Left ventricle myocardium superior (tissue), 1 donor: Measurements from ENCODE around the gene FHDC1. TPM values are rescaled to one million over a fixed set of nuclear protein-coding genes. Genes with fewer than 3 reads are reported as not detected.

Experiments
- ATAC-seq: fragments of 200-7000 bp; cut with Tn5 transposase; one replicate; pipeline ENCODE4 v1.9.1; 2020; ENCODE audit warnings: mild to moderate bottlenecking, moderate library complexity
- DNase-seq: peaks from one replicate; pipeline ENCODE4 v3.0.0-alpha.2; 2020
- intact Hi-C: fragments of 100-400 bp; cut with micrococcal nuclease; formaldehyde crosslinking; loops from one replicate; pipeline ENCODE4 v1.11.0; 2022
- total RNA-seq: library from RNA; stranded (reverse); fragmentation: NEBNext Ultra II Directional; extraction: Animal tissue kit (Norgen Biotek cat#: 25700); gene quantifications from one replicate; pipeline ENCODE4 v1.2.1, GENCODE V29; 2021
- donor health status: DM: no; HTN: yes; CAD: no; lungs with severe emphysema.

The FHDC1 gene
- total RNA-seq, 1 donor from 2014 or later, result 0.35 TPM

- DNase-seq (no peak), ATAC-seq (no peak)
- intact Hi-C loops, result no loop called here
Measured at GRCh38 chr4:152951348-152951747, 15.2 kb downstream of the FHDC1 start.

GRCh38 chr4:152953514-152953913 lies 17.4 kb downstream of the FHDC1 start:
- ATAC-seq (no peak), DNase-seq (no peak)
- intact Hi-C loops, result no loop called here

- intact Hi-C loops, result no loop called here
Measured at GRCh38 chr4:152954741-152955140, 18.6 kb downstream of the FHDC1 start.

GRCh38 chr4:152956147-152956546 lies 20.0 kb downstream of the FHDC1 start:
- no peak for DNase-seq
- intact Hi-C loops, result no loop called here
- no peak for ATAC-seq

More at GRCh38 chr4:152954741-152955140, 18.6 kb downstream of the FHDC1 start:
- DNase-seq (no peak), ATAC-seq (no peak)

- peak; percentile 20 for ATAC-seq
- intact Hi-C loops, result no loop called here
Measured at GRCh38 chr4:152956650-152957436, 20.7 kb downstream of the FHDC1 start.

GRCh38 chr4:152957437-152958171 lies 21.5 kb downstream of the FHDC1 start:
- ATAC-seq, result peak; percentile 95
- DNase-seq, result peak; percentile 72
- intact Hi-C loops, result no loop called here

More at GRCh38 chr4:152956650-152957436, 20.7 kb downstream of the FHDC1 start:
- DNase-seq, result no peak

GRCh38 chr4:152959080-152959479 lies 23.0 kb downstream of the FHDC1 start:
- intact Hi-C loops, result no loop called here
- ATAC-seq, result no peak
- DNase-seq, result no peak

GRCh38 chr4:152960082-152960481 lies 24.0 kb downstream of the FHDC1 start:
- intact Hi-C loops, result no loop called here
- ATAC-seq, result no peak
- DNase-seq, result no peak

- DNase-seq (no peak), ATAC-seq (no peak)
- intact Hi-C loops, result no loop called here
Measured at GRCh38 chr4:152961014-152961772, 25.1 kb downstream of the FHDC1 start.

- ATAC-seq (no peak), DNase-seq (no peak)
- intact Hi-C loops, result no loop called here
Measured at GRCh38 chr4:152961773-152962115, 25.6 kb downstream of the FHDC1 start.

GRCh38 chr4:152962150-152962549 lies 26.0 kb downstream of the FHDC1 start:
- DNase-seq, result no peak
- no peak for ATAC-seq
- intact Hi-C loops, result no loop called here

- ATAC-seq, result no peak
- intact Hi-C loops, result no loop called here
- no peak for DNase-seq
Measured at GRCh38 chr4:152964335-152964734, 28.2 kb downstream of the FHDC1 start.

- intact Hi-C loops, result no loop called here
- ATAC-seq, result no peak
- no peak for DNase-seq
Measured at GRCh38 chr4:152965611-152966010, 29.5 kb downstream of the FHDC1 start.

- intact Hi-C loops, result no loop called here
- DNase-seq (no peak), ATAC-seq (no peak)
Measured at GRCh38 chr4:152967907-152968306, 31.8 kb downstream of the FHDC1 start.

GRCh38 chr4:152968806-152969394 lies 32.8 kb downstream of the FHDC1 start:
- DNase-seq, result no peak
- intact Hi-C loops, result no loop called here
- ATAC-seq, result no peak

- no peak for DNase-seq
- intact Hi-C loops, result no loop called here
- ATAC-seq, result no peak
Measured at GRCh38 chr4:152970102-152970820, 34.1 kb downstream of the FHDC1 start.

- intact Hi-C loops, result no loop called here
- DNase-seq (no peak), ATAC-seq (no peak)
Measured at GRCh38 chr4:152971053-152971452, 34.9 kb downstream of the FHDC1 start.

- ATAC-seq, result peak; percentile 42
- DNase-seq, result no peak
- intact Hi-C loops, result no loop called here
Measured at GRCh38 chr4:152972821-152973628, 36.9 kb downstream of the FHDC1 start.
